Stomach (tissue), 4 donors: ENCODE data around the gene OR4K5.

ENCODE experiments used
- POLR2A ChIP-seq, 4 donors: fragments of 450-650 bp; IDR thresholded peaks; one replicate each; pipeline ENCODE4 v1.6.1; 2016; ENCODE audit warnings: antibody characterized with exemption in 4 of 4, control low read depth in 2 of 4, mild to moderate bottlenecking in 1 of 4, moderate library complexity in 1 of 4
- TF ChIP-seq, protein P1 (sequence below), 7 experiments: fragments of 450-650 bp in 4 of 7; fragments of 200-600 bp in 3 of 7; sonication (generic) in 3 of 7; IDR thresholded peaks; one replicate each; pipeline ENCODE4 v1.5.1; 2016 to 2019; ENCODE audit warnings: antibody characterized with exemption in 7 of 7, control low read depth in 2 of 7, mild to moderate bottlenecking in 1 of 7

DNA sequence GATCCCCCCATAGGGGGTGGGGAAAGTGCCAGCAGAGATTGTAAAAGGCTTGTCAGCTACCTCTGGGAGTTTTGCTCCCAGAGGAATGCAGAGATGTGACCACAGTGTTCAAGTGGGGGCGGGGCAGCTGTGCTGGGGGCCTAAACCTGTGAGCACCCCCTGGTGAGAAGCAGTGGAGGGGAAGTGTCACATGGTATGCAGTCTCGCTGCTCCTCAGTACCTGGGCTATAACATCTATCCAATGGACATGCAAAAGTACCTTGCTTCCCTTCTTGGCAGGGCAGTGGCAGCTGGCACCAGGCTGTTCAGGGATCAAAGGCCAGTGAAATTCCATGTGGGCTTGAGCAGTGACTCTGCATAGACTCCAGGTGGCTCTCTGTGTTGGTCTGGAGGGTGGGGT lies 25.1 kb upstream of the OR4K5 start:
- TF ChIP-seq, protein P1, sequence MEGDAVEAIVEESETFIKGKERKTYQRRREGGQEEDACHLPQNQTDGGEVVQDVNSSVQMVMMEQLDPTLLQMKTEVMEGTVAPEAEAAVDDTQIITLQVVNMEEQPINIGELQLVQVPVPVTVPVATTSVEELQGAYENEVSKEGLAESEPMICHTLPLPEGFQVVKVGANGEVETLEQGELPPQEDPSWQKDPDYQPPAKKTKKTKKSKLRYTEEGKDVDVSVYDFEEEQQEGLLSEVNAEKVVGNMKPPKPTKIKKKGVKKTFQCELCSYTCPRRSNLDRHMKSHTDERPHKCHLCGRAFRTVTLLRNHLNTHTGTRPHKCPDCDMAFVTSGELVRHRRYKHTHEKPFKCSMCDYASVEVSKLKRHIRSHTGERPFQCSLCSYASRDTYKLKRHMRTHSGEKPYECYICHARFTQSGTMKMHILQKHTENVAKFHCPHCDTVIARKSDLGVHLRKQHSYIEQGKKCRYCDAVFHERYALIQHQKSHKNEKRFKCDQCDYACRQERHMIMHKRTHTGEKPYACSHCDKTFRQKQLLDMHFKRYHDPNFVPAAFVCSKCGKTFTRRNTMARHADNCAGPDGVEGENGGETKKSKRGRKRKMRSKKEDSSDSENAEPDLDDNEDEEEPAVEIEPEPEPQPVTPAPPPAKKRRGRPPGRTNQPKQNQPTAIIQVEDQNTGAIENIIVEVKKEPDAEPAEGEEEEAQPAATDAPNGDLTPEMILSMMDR (IDR thresholded peaks at IDR 0.05) = no peak
- no peak for TF ChIP-seq POLR2A (IDR thresholded peaks at IDR 0.05)
